Keratinocyte (primary cell): Measurements from ENCODE around the gene KCNK17. TPM values are rescaled to one million over a fixed set of nuclear protein-coding genes. Genes with fewer than 3 reads are reported as not detected.

Source experiments
- DNase-seq: peaks from one replicate; pipeline ENCODE4 v3.0.0-alpha.2; 2011; ENCODE audit warnings: low read depth, missing footprints, low spot score
- FAIRE-seq: peaks from 2 replicates; lab custom pipeline; 2011; peaks lifted over from hg19 to GRCh38; lab: Jason Lieb, UNC
- H2AFZ ChIP-seq: 2 replicates; pipeline ENCODE4 v1.6.0; 2012; ENCODE audit warnings: low read length, control low read depth, inconsistent platforms; ENCODE audit not compliant: control insufficient read depth
- H3K27ac ChIP-seq: 2 replicates; pipeline ENCODE4 v1.5.1; 2011; ENCODE audit warnings: low read length; ENCODE audit not compliant: control insufficient read depth, insufficient read depth
- H3K27me3 ChIP-seq: 3 replicates; pipeline ENCODE4 v1.6.0; 2011; ENCODE audit warnings: low read length; ENCODE audit not compliant: control insufficient read depth, insufficient read depth; ENCODE audit errors: extremely low read depth
- H3K36me3 ChIP-seq, 2 experiments: 2 replicates in 1 of 2; 3 replicates in 1 of 2; pipeline ENCODE4 v1.5.1; 2011; ENCODE audit warnings: low read length in 2 of 2, mild to moderate bottlenecking in 1 of 2; ENCODE audit not compliant: control insufficient read depth in 2 of 2, insufficient read depth in 2 of 2; ENCODE audit errors: extremely low read depth in 1 of 2
- H3K4me1 ChIP-seq: 3 replicates; pipeline ENCODE4 v1.5.1; 2011; ENCODE audit warnings: low read length; ENCODE audit not compliant: control insufficient read depth, insufficient read depth; ENCODE audit errors: extremely low read depth
- H3K4me2 ChIP-seq: 3 replicates; pipeline ENCODE4 v1.6.0; 2011; ENCODE audit warnings: low read depth, low read length; ENCODE audit not compliant: control insufficient read depth, insufficient read depth; ENCODE audit errors: extremely low read depth
- H3K4me3 ChIP-seq, 3 experiments: fragments of 200-600 bp in 1 of 3; sonication (generic) in 1 of 3; 2 replicates in 2 of 3; 3 replicates in 1 of 3; pipeline ENCODE4 v1.5.1; 2011 to 2016; ENCODE audit warnings: low read length in 3 of 3, mild to moderate bottlenecking in 3 of 3, control low read depth in 2 of 3, inconsistent platforms in 1 of 3, low read depth in 1 of 3, mixed read lengths in 1 of 3, mixed run types in 1 of 3, moderate library complexity in 1 of 3; ENCODE audit not compliant: control insufficient read depth in 2 of 3, insufficient read depth in 2 of 3; ENCODE audit errors: extremely low read depth in 1 of 3
- H3K79me2 ChIP-seq: 2 replicates; pipeline ENCODE4 v1.6.0; 2012; ENCODE audit warnings: low read length; ENCODE audit not compliant: control insufficient read depth, insufficient read depth
- H3K9ac ChIP-seq: 3 replicates; pipeline ENCODE4 v1.6.0; 2011; ENCODE audit warnings: low read length; ENCODE audit not compliant: control insufficient read depth, insufficient read depth; ENCODE audit errors: extremely low read depth
- H3K9me1 ChIP-seq: 3 replicates; pipeline ENCODE4 v1.6.0; 2011; ENCODE audit warnings: low read length; ENCODE audit not compliant: control insufficient read depth, insufficient read depth; ENCODE audit errors: extremely low read depth
- H3K9me3 ChIP-seq: 2 replicates; pipeline ENCODE4 v1.5.1; 2012; ENCODE audit warnings: low read depth, low read length; ENCODE audit not compliant: control insufficient read depth
- H4K20me1 ChIP-seq: 3 replicates; pipeline ENCODE4 v1.6.0; 2011; ENCODE audit warnings: low read length; ENCODE audit not compliant: control insufficient read depth, insufficient read depth; ENCODE audit errors: extremely low read depth
- EZH2 ChIP-seq: IDR thresholded peaks from one replicate; pipeline ENCODE4 v1.6.1; 2012; ENCODE audit warnings: inconsistent platforms, mild to moderate bottlenecking, low read length, moderate library complexity
- dilution Hi-C: fragments of 300-500 bp; cut with MboI; formaldehyde crosslinking; loops from one replicate; pipeline ENCODE4 v1.7.0; 2020; ENCODE audit warnings: low sequenced_read_pairs; ENCODE audit not compliant: extremely low pct_ligation_motif_present
- polyA plus RNA-seq, 5 experiments: library from polyadenylated mRNA; depleted of rRNA in 3 of 5; stranded (reverse) in 3 of 5; stranded (forward) in 1 of 5; unstranded in 1 of 5; fragments of >200 nt; gene quantifications; 1 replicate in 1 of 5; 2 replicates in 3 of 5; 3 replicates in 1 of 5; pipeline versions ENCODE4 v1.2.1 to v1.2.3, GENCODE V29; 2011 to 2012; ENCODE audit warnings: missing spikeins in 2 of 5, low read depth in 1 of 5, low replicate concordance in 1 of 5
- TF ChIP-seq, protein P1 (sequence below), 3 experiments: IDR thresholded peaks in 1 of 3; conservative IDR thresholded peaks in 1 of 3; optimal IDR thresholded peaks in 1 of 3; 2 replicates in 2 of 3; 3 replicates in 1 of 3; pipeline versions ENCODE3 to v1.5.1; 2011; ENCODE audit warnings: low read length in 3 of 3, mild to moderate bottlenecking in 3 of 3, moderate library complexity in 2 of 3, control low read depth in 1 of 3, inconsistent platforms in 1 of 3; ENCODE audit not compliant: insufficient read depth in 2 of 3; ENCODE audit errors: extremely low read depth in 1 of 3

Gene KCNK17
- polyA plus RNA-seq, 1 donor (not counting 4 experiments of a cell fraction or from before 2014, with no cell fraction given): not detected

- Histone ChIP-seq H3K9me3 (no peaks in the 10 kb centered on the region), H3K9me1 (no peaks in the 10 kb centered on the region), H3K79me2 (no peaks in the 10 kb centered on the region), H3K36me3 (no peaks in the 10 kb centered on the region), H4K20me1 (no peaks in the 10 kb centered on the region), H3K4me3 (no peak overlapping the region), H3K27me3 (peaks cover 5% of the 10 kb centered on the region), H3K27ac (no peak overlapping the region), H2AFZ (no peak overlapping the region), H3K4me1 (no peaks in the 10 kb centered on the region), H3K9ac (no peak overlapping the region), H3K4me2 (no peak overlapping the region)
- no peak for TF ChIP-seq EZH2
- TF ChIP-seq, protein P1, sequence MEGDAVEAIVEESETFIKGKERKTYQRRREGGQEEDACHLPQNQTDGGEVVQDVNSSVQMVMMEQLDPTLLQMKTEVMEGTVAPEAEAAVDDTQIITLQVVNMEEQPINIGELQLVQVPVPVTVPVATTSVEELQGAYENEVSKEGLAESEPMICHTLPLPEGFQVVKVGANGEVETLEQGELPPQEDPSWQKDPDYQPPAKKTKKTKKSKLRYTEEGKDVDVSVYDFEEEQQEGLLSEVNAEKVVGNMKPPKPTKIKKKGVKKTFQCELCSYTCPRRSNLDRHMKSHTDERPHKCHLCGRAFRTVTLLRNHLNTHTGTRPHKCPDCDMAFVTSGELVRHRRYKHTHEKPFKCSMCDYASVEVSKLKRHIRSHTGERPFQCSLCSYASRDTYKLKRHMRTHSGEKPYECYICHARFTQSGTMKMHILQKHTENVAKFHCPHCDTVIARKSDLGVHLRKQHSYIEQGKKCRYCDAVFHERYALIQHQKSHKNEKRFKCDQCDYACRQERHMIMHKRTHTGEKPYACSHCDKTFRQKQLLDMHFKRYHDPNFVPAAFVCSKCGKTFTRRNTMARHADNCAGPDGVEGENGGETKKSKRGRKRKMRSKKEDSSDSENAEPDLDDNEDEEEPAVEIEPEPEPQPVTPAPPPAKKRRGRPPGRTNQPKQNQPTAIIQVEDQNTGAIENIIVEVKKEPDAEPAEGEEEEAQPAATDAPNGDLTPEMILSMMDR (optimal IDR thresholded peaks at IDR 0.05 in 1 of 3, IDR thresholded peaks at IDR 0.05 in 1 of 3, conservative IDR thresholded peaks at IDR 0.05 in 1 of 3; ENCODE audit: extremely low read depth in 1 of 3, insufficient read depth in 2 of 3, low read length in 3 of 3): no peak
- no peak for FAIRE-seq
- dilution Hi-C loops: no loop called here
- DNase-seq: no peak
Measured at GRCh38 chr6:39341937-39342336, 27.7 kb upstream of the KCNK17 start.

- Histone ChIP-seq H3K4me2 (no peak overlapping the region), H2AFZ (no peak overlapping the region), H3K36me3 (no peaks in the 10 kb centered on the region), H3K27ac (no peak overlapping the region), H3K4me3 (no peak overlapping the region), H3K9me3 (no peaks in the 10 kb centered on the region), H3K4me1 (no peaks in the 10 kb centered on the region), H3K27me3 (peaks cover 5% of the 10 kb centered on the region), H3K9ac (no peak overlapping the region), H3K9me1 (no peaks in the 10 kb centered on the region), H4K20me1 (no peaks in the 10 kb centered on the region), H3K79me2 (no peaks in the 10 kb centered on the region)
- dilution Hi-C loops: no loop called here
- TF ChIP-seq EZH2: no peak
- TF ChIP-seq, protein P1 (optimal IDR thresholded peaks at IDR 0.05 in 1 of 3, IDR thresholded peaks at IDR 0.05 in 1 of 3, conservative IDR thresholded peaks at IDR 0.05 in 1 of 3; ENCODE audit: extremely low read depth in 1 of 3, insufficient read depth in 2 of 3, low read length in 3 of 3): no peak
- FAIRE-seq (no peak), DNase-seq (no peak)
Measured at GRCh38 chr6:39341352-39341751, 27.1 kb upstream of the KCNK17 start.
